ENCODE measurements around the gene PITPNM2.
A peak's percentile ranks its signal among the peaks of the same experiment; 100 is the strongest.

The PITPNM2 gene

GRCh38 chr12:123151457-123152454, 866 bp upstream of the PITPNM2 start:
- no peak for TF ChIP-seq CTCF (conservative IDR thresholded peaks at IDR 0.05)
- peak overlapping the region; percentile 72 for H3K27ac ChIP-seq

GRCh38 chr12:123150275-123150743, 581 bp downstream of the PITPNM2 start:
- peak overlapping the region; percentile 72 for H3K27ac ChIP-seq
- no peak for TF ChIP-seq CTCF (conservative IDR thresholded peaks at IDR 0.05)

GRCh38 chr12:123149501-123150274, 1.2 kb downstream of the PITPNM2 start:
- TF ChIP-seq CTCF (conservative IDR thresholded peaks at IDR 0.05), result no peak
- H3K27ac ChIP-seq, result peak overlapping the region; percentile 72; the same call in 1 of the 2 replicates

GRCh38 chr12:123149088-123149487, 1.8 kb downstream of the PITPNM2 start:
- TF ChIP-seq CTCF (conservative IDR thresholded peaks at IDR 0.05), result no peak
- H3K27ac ChIP-seq, result no peak overlapping the region

DNA sequence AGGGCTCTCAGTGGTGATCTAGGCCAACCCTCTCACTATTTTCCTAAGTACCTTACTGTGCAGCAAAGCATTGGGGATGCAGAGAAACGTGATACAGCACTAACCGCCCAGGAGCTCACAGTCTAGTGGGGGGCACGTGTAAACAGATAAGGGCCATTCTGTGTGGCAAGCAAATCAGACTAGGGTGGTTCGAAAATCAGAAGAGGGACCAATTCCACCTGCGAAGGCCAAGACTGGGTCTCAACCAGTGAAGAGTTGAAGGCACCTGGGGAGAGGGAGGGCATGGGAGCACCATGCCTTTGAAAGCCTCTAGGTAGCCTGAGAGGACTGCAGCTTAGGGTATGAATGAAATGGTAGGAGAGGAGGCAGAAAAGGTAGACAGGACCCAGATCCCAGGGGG, 2.2 kb downstream of the PITPNM2 start:
- no peak overlapping the region for H3K27ac ChIP-seq
- no peak for TF ChIP-seq CTCF (conservative IDR thresholded peaks at IDR 0.05)

- no peak overlapping the region for H3K27ac ChIP-seq
- no peak for TF ChIP-seq CTCF (conservative IDR thresholded peaks at IDR 0.05)
These were observed 2.7 kb downstream of the PITPNM2 start for GRCh38 chr12:123148223-123148622.

DNA sequence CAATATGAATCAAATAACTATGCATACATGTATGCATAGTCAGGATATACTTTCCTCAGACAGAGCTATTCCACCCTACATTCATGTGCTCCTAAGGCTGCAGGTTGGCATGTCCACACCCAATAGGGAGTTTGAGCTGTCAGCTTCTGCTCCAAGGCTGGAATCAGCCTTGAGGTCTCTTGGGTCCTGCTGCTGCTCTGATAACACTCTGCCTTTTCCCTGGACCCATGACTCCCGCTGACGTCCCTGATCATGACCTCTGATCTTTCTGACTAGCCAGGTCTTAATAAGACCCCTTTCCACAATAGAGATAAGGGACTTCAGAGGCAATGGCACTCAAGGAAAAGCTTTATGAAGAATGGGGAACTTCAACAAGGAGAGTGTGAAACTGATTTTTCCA, 5.7 kb downstream of the PITPNM2 start:
- H3K27ac ChIP-seq, result no peak overlapping the region
- TF ChIP-seq CTCF (conservative IDR thresholded peaks at IDR 0.05), result no peak
